G401.6 (cell line): ENCODE data around the gene DENND2D.

ENCODE experiments used
- FAIRE-seq: peaks from 2 replicates; lab custom pipeline; 2012; peaks lifted over from hg19 to GRCh38; lab: Jason Lieb, UNC

DENND2D gene, protein sequence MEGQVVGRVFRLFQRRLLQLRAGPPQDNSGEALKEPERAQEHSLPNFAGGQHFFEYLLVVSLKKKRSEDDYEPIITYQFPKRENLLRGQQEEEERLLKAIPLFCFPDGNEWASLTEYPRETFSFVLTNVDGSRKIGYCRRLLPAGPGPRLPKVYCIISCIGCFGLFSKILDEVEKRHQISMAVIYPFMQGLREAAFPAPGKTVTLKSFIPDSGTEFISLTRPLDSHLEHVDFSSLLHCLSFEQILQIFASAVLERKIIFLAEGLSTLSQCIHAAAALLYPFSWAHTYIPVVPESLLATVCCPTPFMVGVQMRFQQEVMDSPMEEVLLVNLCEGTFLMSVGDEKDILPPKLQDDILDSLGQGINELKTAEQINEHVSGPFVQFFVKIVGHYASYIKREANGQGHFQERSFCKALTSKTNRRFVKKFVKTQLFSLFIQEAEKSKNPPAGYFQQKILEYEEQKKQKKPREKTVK

GRCh38 chr1:111199881-111200801 is at the start of gene DENND2D:
TSS of gene DENND2D (minus strand) at chr1:111200646. CDS start at chr1:111200459, 187 bp downstream.
- no peak for FAIRE-seq

- FAIRE-seq = no peak
Observed at GRCh38 chr1:111249960-111250359, 49.5 kb upstream of the DENND2D start.

DNA sequence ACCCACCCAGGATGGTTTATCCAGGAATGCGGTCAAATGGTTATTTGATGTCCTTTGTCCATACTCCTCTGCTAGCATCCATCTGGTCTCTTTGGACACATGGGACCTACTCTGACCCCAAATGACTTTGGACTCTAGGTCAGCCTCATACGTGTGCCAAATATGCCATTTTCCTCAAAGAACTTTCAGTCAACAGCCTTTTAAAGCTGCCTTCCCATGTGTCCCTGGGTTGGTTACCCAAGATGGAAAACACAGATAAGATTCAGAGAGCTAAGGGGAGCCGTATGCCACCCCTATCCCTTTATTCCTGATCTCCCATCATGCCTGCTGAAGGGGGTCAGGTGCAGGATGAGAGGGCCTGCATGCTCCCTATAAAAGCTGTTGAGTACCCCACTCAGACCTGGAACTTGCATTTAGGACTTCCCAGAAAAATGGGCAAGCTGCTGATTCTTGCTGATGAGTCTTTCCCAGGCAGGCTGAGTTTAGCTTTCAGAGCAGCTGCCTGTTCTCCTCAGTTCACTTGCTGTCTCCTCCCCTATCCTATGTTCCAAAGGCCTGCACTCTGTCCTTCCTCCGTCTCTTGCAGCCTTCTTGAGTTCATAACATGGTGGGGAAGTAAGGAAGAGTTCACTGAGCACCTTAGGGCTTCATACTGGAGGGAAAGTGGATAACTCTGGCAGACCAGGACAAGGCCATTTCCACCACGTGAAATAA is 46.8 kb upstream of the DENND2D start:
- FAIRE-seq = no peak

DNA sequence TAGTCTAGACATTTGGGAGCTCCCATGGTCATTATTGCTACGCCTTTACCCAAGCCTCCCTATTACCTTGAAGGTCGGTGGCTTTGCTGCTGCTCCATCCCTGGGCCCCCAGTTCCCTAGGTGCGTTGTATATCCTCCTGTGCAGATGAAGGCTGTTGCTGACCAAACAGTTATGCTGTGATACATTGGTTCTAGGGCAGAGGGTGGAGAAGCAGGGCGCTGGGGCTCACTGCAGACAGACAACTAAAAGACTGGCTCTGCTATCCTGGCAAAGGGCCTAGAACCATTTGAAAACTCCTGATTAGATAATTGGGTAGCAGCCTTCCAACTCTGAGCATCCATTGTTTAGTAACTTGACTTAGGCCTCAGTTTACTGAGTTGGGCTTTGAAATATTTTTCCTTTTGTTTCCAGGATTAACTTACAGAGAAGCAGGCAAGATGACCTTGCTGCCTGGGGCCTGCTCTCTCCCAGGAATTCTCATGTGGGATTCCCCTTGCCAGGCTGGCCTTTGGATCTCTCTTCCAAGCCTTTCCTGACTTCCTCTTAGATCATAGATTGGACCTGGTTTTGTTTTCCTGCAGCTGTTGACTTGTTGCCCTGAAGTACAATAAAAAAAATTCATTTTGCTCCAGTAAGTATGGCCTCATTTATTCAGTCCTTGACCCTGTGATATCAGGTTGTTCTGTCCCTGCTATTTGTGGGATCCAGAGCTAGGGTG is 42.5 kb upstream of the DENND2D start:
- FAIRE-seq = no peak

- no peak for FAIRE-seq
Observed at GRCh38 chr1:111241797-111242196, 41.4 kb upstream of the DENND2D start.

DNA sequence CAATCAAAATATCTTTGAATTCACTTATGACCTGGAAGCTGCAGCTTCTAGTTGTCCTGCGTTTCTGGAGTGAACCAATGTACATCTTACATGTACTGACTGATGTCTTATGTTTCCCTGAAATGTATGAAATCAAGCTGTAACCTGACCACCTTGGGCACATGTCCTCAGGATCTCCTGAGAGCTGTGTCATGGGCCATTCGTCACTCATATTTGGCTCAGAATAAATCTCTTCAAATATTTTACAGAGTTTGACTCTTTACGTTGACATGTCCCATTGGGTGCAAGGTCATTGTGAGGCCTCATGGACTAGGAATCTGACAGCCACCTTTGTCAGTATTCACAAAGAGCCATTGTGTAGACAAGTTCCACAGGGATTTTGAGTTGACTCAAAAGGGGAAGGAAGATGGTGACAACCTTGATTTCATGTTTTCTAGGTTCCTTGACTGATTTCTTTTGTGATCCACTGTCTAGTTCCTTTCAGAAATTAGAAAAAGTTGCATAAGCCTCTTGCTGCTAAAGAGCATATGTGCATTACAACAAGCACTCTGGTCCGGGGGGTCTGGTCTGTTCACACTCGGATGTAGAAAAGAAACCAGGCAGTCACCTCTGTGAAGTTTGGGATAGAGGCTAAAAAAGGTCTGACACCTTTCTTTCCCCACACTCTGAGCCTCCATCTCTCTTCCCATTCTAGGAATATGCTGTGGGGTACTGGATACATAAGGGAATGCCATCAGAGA is 37.8 kb upstream of the DENND2D start:
- no peak for FAIRE-seq

DNA sequence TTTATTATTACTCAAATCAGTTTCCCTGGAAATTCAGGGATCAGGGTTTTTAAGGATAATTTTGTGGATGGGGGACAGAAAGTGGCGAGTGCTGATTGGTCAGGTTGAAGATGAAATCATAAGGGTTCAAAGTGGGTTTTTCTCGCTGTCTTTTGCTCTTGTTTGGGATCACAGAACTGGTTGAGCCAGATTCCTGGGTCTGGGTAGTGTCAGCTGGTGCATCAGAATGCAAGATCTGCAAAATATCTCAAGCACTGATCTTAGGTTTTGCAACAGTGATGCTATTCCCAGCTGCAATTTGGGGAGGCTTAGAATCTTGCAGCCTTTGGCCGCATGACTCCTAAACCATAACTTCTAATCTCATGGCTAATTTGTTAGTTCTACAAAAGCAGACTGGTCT is 36.4 kb upstream of the DENND2D start:
- no peak for FAIRE-seq

GRCh38 chr1:111236379-111236778 is 35.9 kb upstream of the DENND2D start:
- no peak for FAIRE-seq

DNA sequence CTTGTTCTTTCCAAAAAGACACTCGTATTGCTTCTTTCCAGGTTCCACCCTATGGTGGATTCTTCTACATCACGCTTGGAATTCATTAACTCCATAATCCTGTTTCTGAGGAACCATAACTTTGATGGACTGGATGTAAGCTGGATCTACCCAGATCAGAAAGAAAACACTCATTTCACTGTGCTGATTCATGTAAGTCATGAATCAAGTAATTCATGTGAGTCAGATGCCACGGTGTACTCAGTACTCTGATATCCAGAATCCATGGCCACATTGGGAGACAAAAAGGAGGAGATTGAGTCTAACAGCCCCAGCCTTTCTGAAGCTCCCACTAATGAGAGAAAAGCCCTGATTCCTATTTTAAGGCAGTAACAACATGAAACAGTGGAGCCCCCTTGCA is 34.4 kb upstream of the DENND2D start:
- no peak for FAIRE-seq

DNA sequence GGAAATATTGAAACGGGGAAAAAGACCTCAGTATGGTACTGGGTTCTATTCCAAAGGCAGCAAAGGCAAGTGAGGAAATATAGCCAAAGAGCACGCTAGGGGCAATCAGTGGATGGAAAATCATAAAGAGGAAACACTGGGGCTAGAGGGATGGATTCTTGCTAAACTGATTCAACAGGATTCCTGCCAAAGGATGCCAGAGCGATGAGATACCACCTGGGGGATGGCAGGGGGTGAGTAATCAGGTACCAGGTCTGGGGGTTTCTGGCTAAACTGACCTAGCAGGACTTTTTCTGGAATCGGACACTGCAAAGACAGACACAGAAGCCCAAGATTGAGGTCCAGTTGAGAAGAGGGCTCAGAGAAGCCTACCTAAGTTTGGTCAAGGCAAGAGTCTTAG is 33.8 kb upstream of the DENND2D start:
- FAIRE-seq = no peak

DNA sequence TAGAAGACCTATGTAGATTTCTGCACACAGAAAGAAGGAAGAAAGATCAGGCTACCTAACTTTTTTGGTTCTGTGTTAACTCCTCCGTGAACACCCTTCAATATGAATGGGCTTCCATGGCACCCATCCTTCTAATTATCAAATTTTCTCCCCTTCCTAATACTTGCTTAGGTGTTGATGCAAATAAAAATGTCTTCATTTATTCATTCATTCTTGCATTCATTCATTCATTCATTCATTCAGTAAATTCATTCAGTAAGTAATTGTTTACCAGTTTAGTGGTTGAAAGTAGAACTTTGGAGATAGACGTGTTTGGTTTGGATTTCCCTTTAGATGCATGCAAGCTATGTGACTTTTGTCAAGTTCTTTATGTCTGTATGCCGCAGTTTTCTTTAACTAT is 31.7 kb upstream of the DENND2D start:
- no peak for FAIRE-seq

DNA sequence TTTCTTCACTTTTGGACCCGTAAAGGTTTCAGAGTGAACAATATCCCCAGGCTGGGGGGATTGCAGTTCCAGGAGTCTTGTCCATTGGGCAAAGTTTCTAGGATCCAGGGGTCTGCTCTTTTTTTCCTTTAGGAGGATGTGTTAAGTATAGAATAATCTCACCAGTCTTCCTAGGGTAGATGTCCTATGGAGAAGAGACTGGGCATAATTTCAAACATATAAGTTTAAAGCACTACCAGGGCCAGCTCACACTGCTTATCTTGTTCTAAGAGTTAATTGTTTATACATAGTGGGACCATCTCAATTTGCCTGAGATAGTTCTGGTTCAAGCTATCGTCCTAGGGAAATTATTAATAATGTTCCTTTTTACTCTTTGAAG is 28.3 kb upstream of the DENND2D start:
- FAIRE-seq = no peak

DNA sequence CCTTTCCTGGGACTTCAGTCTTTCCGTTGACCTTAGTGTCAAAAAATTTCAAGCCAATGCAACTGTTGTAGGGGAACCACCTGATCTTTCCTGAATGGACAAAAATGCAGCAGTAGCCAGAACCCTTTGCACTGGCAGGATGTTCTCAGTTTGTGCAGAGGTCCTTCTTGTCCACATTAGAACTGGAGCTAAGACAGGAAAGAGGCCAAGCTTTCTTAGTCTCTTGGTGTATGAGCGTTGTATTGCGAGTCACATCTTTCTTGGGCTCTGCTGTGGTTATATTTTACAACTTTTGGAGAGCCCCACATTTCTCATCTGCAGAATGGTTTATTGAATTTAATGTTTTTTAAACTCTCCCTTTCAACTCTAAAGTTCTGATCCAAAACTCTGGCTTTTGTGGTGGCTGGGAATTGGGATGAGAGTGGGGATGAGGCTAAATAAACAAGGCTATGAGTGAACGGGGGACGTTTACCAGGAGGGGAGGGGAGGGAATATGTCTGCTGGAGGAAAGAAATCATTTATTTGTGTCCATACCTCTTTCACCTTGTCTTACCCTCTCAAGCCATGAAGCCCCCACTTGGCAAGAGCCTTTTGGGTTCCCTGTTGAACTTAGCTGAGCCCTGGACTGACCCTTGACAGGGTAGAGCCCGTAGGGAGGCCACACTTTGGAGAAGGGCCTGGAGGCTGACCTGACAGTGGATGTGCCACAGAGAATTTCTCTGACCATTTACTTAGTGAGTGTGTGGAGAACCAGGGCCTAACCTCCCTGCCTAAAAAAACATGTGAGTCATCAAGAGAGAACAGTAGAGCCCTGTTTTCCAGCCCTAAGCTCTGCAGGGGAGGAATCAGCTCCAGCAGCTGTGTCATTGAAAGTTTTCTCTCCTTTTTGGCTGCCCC is 27.7 kb upstream of the DENND2D start:
- FAIRE-seq = no peak

DNA sequence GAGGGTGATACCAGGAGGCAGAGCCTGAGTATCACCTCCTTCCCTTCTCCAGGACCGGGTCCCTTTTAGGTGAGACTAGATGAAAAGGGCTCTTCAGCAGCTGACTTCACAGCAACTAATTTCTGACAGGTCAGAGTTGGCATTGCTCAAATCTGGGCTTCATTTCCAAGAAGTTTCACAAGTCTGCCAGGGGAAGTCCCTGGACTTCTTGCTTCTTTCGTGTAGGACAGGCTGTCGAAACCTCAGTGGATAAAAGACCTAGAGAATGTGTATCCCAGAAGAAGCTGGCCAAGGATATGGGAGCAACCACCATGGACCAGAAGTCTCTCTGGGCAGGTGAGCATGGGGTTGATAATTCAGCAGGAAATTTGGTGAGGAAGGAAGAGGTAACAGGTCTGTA is 27.0 kb upstream of the DENND2D start, which contains the start of gene CHI3L2:
Gene CHI3L2, plus strand, starts transcription at position 280 of the 400 bp plus-strand sequence. Its CDS starts 17 bp downstream, at position 297.
- FAIRE-seq = no peak

DNA sequence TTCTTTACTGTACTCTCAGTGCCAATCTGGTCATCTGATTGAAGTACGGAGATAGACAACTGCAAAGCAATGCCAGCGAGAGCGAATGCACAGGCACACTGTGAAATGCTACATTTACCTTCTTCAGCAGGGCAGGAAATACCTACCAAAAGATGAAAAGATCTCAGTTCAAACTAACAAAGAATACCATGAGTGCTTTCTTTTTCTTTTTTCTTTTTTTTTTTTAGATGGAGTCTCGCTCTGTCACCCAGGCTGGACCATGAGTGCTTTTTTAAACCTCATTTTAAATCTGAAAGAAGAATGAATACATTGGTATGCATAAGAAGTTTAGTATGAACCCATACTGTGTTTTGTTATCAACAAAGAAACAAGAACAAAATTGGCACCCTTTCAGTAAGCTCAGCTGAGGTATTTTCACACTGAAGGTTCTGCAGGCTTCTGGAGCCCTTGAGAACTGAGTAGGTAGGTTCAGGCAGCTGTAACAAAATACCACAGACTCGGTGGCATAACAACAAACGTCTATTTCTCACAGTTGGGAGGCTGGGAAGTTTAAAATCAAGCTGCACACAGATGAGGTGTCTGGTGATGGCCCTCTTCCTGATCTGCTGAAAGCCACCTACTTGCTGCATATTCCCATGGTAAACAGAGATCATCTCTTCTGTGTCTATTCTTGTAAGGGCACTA is 25.4 kb upstream of the DENND2D start:
- FAIRE-seq = no peak

DNA sequence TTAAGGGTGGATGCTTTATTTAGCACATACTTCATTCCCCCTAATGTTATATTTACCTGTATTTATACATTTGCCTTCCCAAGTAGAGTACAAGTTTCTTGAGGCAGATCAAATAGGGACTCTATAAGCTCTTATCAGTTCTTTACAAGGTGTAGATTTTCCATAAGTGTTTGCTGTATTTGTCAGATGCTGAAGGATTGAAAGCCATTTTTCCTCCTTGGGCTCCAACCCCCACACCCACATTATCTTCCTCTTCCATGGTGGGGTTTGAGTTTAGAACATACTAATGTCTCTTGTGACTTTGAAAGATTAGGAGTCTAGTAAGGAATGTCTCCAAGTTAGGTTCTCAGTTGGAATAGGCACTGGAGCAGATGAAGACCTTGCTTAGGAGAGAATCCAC is 24.6 kb upstream of the DENND2D start:
- FAIRE-seq = no peak

- no peak for FAIRE-seq
Observed at GRCh38 chr1:111223126-111223685, 22.8 kb upstream of the DENND2D start.

- FAIRE-seq = no peak
Observed at GRCh38 chr1:111222308-111223125, 22.1 kb upstream of the DENND2D start.
